HepG2 (cell line): ENCODE results near the gene C19orf18. TPM values are rescaled to one million over a fixed set of nuclear protein-coding genes. Genes with fewer than 3 reads are reported as not detected.

Source experiments
- ATAC-seq: fragments of 200-7000 bp; cut with Tn5 transposase; 3 replicates; pipeline ENCODE4 v1.9.1; 2020; ENCODE audit warnings: mild to moderate bottlenecking, moderate library complexity
- BruUV-seq: library from RNA; stranded (reverse); fragments of 400-500 nt; replicated peaks from 2 replicates; lab custom pipeline; 2021; lab: Mats Ljungman, UMichigan
- CTCF ChIA-PET: fragments of 300-600 bp; formaldehyde crosslinking; extraction: SDS; loops from one replicate; lab custom pipeline; 2021; ENCODE audit warnings: low total read pairs, inconsistent platforms, low intra/inter-chr PET ratio; lab: Yijun Ruan, JAX
- POLR2A ChIA-PET: fragments of 350-600 bp; sonication (Branson Sonifier 250); formaldehyde crosslinking; loops from one replicate; lab custom pipeline; 2020; ENCODE audit warnings: antibody characterized with exemption, inconsistent platforms; lab: Yijun Ruan, JAX
- DNase-seq: peaks from one replicate; pipeline ENCODE4 v3.0.0-alpha.2; 2015; ENCODE audit warnings: low spot score
- FAIRE-seq: peaks from 3 replicates; lab custom pipeline; 2011; peaks lifted over from hg19 to GRCh38; lab: Jason Lieb, UNC
- H2AFZ ChIP-seq: one replicate; pipeline ENCODE4 v1.6.1; 2011; ENCODE audit warnings: low read length, inconsistent platforms
- H3K27ac ChIP-seq: fragments of 300-600 bp; 3 replicates; pipeline ENCODE4 v1.8.0; 2011; ENCODE audit warnings: mixed run types, mild to moderate bottlenecking, mixed read lengths, low read length, inconsistent platforms; ENCODE audit not compliant: insufficient read depth; ENCODE audit errors: extremely low read length
- H3K27me3 ChIP-seq, 2 experiments: fragments of 200-600 bp in 1 of 2; 2 replicates in 1 of 2; 3 replicates in 1 of 2; pipeline versions ENCODE4 v1.6.0 to v1.8.0; 2011; ENCODE audit warnings: low read length in 2 of 2, mild to moderate bottlenecking in 2 of 2, moderate library complexity in 2 of 2, inconsistent platforms in 1 of 2; ENCODE audit not compliant: insufficient read depth in 2 of 2, control insufficient read depth in 1 of 2
- H3K36me3 ChIP-seq, 2 experiments: fragments of 200-600 bp in 1 of 2; replicated peaks in 1 of 2; 2 replicates in 1 of 2; 3 replicates in 1 of 2; pipeline versions ENCODE4 v1.5.1 to v1.8.0; 2011; ENCODE audit warnings: low read length in 2 of 2, inconsistent platforms in 1 of 2; ENCODE audit not compliant: insufficient read depth in 2 of 2, control insufficient read depth in 1 of 2
- H3K4me1 ChIP-seq: 2 replicates; pipeline ENCODE4 v1.5.1; 2012; ENCODE audit warnings: low read length, inconsistent platforms; ENCODE audit not compliant: insufficient read depth
- H3K4me2 ChIP-seq: 2 replicates; pipeline ENCODE4 v1.6.0; 2011; ENCODE audit warnings: low read depth, low read length, inconsistent platforms
- H3K4me3 ChIP-seq, 3 experiments: fragments of 200-600 bp in 1 of 3; sonication (generic), shearing (Covaris generic) in 1 of 3; replicated peaks in 1 of 3; 2 replicates each; pipeline ENCODE4 v1.5.1; 2011 to 2016; ENCODE audit warnings: low read length in 3 of 3, inconsistent platforms in 2 of 3, low read depth in 2 of 3, mild to moderate bottlenecking in 2 of 3, control low read depth in 1 of 3, mixed read lengths in 1 of 3; ENCODE audit not compliant: insufficient read depth in 1 of 3
- H3K79me2 ChIP-seq: one replicate; pipeline ENCODE4 v1.6.1; 2011; ENCODE audit warnings: low read length, inconsistent platforms; ENCODE audit not compliant: insufficient read depth
- H3K9ac ChIP-seq: 2 replicates; pipeline ENCODE4 v1.6.0; 2011; ENCODE audit warnings: mild to moderate bottlenecking, low read depth, low read length, inconsistent platforms; ENCODE audit not compliant: insufficient read depth
- H3K9me3 ChIP-seq: 2 replicates; pipeline ENCODE4 v1.5.1; 2012; ENCODE audit warnings: mild to moderate bottlenecking, low read length
- H4K20me1 ChIP-seq: 2 replicates; pipeline ENCODE4 v1.6.0; 2011; ENCODE audit warnings: inconsistent platforms, mild to moderate bottlenecking, low read length, moderate library complexity; ENCODE audit not compliant: insufficient read depth
- MED8 ChIP-seq: sonication (generic); formaldehyde crosslinking; IDR thresholded peaks from 2 replicates; pipeline ENCODE4 v1.8.1; 2023; ENCODE audit warnings: mild to moderate bottlenecking, missing genetic modification reagents; ENCODE audit not compliant: insufficient replicate concordance
- MTERF4 ChIP-seq: sonication (generic); formaldehyde crosslinking; IDR thresholded peaks from 2 replicates; pipeline ENCODE4 v1.8.0; 2023; ENCODE audit warnings: mild to moderate bottlenecking, missing genetic modification reagents
- PAXIP1 ChIP-seq: sonication (generic); formaldehyde crosslinking; conservative IDR thresholded peaks from 2 replicates; pipeline ENCODE4 v1.4.0; 2020; ENCODE audit warnings: mild to moderate bottlenecking, missing genetic modification reagents, moderate library complexity
- SOX6 ChIP-seq, 2 experiments: fragments of 450-650 bp in 1 of 2; sonication (generic) in 1 of 2; formaldehyde crosslinking in 1 of 2; IDR thresholded peaks; 2 replicates each; pipeline versions ENCODE4 v1.4.0 to v1.6.1; 2017 to 2020; ENCODE audit warnings: antibody characterized with exemption in 1 of 2, mild to moderate bottlenecking in 1 of 2, missing genetic modification reagents in 1 of 2
- TBX2 ChIP-seq: sonication (generic); formaldehyde crosslinking; IDR thresholded peaks from 2 replicates; pipeline ENCODE4 v1.5.0; 2020; ENCODE audit warnings: missing genetic modification reagents, mild to moderate bottlenecking, borderline replicate concordance
- TEAD2 ChIP-seq: sonication (generic); formaldehyde crosslinking; IDR thresholded peaks from 2 replicates; pipeline ENCODE4 v1.9.0; 2021; ENCODE audit warnings: missing genetic modification reagents
- THAP11 ChIP-seq: IDR thresholded peaks from 2 replicates; pipeline ENCODE4 v1.6.1; 2016; ENCODE audit warnings: missing biosample characterization, missing genetic modification reagents
- ZBED4 ChIP-seq: sonication (generic); formaldehyde crosslinking; IDR thresholded peaks from 2 replicates; pipeline ENCODE4 v1.4.0; 2020; ENCODE audit warnings: missing genetic modification reagents, borderline replicate concordance
- ZNF362 ChIP-seq: sonication (generic); formaldehyde crosslinking; IDR thresholded peaks from 2 replicates; pipeline ENCODE4 v1.4.0; 2020; ENCODE audit warnings: missing genetic modification reagents, mild to moderate bottlenecking, borderline replicate concordance
- ZNF546 ChIP-seq: sonication (generic); formaldehyde crosslinking; conservative IDR thresholded peaks from 2 replicates; pipeline ENCODE4 v1.8.1; 2023; ENCODE audit warnings: mild to moderate bottlenecking, missing genetic modification reagents
- WGBS: methylation state at CpG from one replicate; pipeline ENCODE4 v1.1.6; 2017; ENCODE audit warnings: low lambda C conversion rate; 5-methylcytosine and 5-hydroxymethylcytosine counted together
- in situ Hi-C: cut with HindIII; loops from 2 replicates; pipeline ENCODE4 v1.10.0; 2017; ENCODE audit warnings: low pct_unique_long_range_greater_than_20kb; ENCODE audit not compliant: extremely low pct_ligation_motif_present
- intact Hi-C: fragments of 100-400 bp; cut with micrococcal nuclease; formaldehyde crosslinking; loops from one replicate; pipeline ENCODE4 v1.10.0; 2022; ENCODE audit not compliant: unreplicated experiment
- polyA plus RNA-seq, 8 experiments: library from polyadenylated mRNA; depleted of rRNA in 3 of 8; stranded (reverse) in 7 of 8; unstranded in 1 of 8; fragments of >200 nt; fragmentation: Illumina TruSeq in 4 of 8; extraction: Trizol in 4 of 8; gene quantifications; 2 replicates each; pipeline versions ENCODE4 v1.2.1 to v1.2.3, GENCODE V29; 2011 to 2016; ENCODE audit warnings: low read depth in 4 of 8, missing spikeins in 1 of 8, mixed read lengths in 1 of 8; ENCODE audit not compliant: insufficient read depth in 1 of 8
- total RNA-seq, 5 experiments: library from RNA; depleted of rRNA; stranded (reverse); fragments of >200 nt; fragmentation: Illumina TruSeq; extraction: Trizol; gene quantifications; 2 replicates each; pipeline ENCODE4 v1.2.3, GENCODE V29; 2016; ENCODE audit warnings: low read depth in 1 of 5

Gene C19orf18
- total and polyA plus RNA-seq, 2 of the 13 experiments (the other 11 are each of a cell fraction or from before 2014, with no cell fraction given) = 0.38 to 0.55 TPM

GRCh38 chr19:57946316-57946715 is 28.0 kb downstream of the C19orf18 start:
- Histone ChIP-seq H3K4me2 (peak overlapping the region; percentile 90), H3K79me2 (peaks cover 21% of the 10 kb centered on the region), H3K4me1 (peaks cover 15% of the 10 kb centered on the region), H2AFZ (no peak overlapping the region), H3K9me3 (peaks cover 36% of the 10 kb centered on the region), H3K27me3 (no peaks in the 10 kb centered on the region; a peak in 1 of 5 replicates), H3K9ac (peak overlapping the region; percentile 84; the same call in 1 of the 2 replicates), H3K36me3 (peaks cover 7 to 26% of the 10 kb centered on the region in 2 experiments; a peak in 4 of 5 replicates), H3K4me3 (peak overlapping the region; percentile 76 to 90 (median 88)), H3K27ac (no peak overlapping the region), H4K20me1 (no peaks in the 10 kb centered on the region)
- no peak for ATAC-seq
- WGBS = 69% methylated on average over 2 of the region's 2 CpGs
- intact Hi-C loops (no loop called here), in situ Hi-C loops (no loop called here)
- no peak for FAIRE-seq
- no peak for DNase-seq
- TSS peak; percentile 60 for BruUV-seq
- ChIA-PET POLR2A (no interaction called here), CTCF (no interaction called here)
- TF ChIP-seq PAXIP1 (CRISPR knock-in tag) (no peak), SOX6 (IDR thresholded peaks at IDR 0.05) (no peak), SOX6 (CRISPR knock-in tag; IDR thresholded peaks at IDR 0.05) (no peak), TBX2 (CRISPR knock-in tag) (no peak), ZNF546 (CRISPR knock-in tag) (no peak), ZNF362 (CRISPR knock-in tag) (no peak), MED8 (no peak), ZBED4 (no peak), TEAD2 (CRISPR knock-in tag) (no peak), MTERF4 (CRISPR knock-in tag) (no peak), THAP11 (CRISPR knock-in tag) (no peak)
